CD4-positive, alpha-beta T cell treated with Interleukin-6 at 100 ng/mL for 8 hours (primary cell): ENCODE measurements around the gene PARL.
A peak's percentile ranks its signal among the peaks of the same experiment; 100 is the strongest.
"Not testable (repeated sequence)": the region's sequence is repeated elsewhere in the genome, so short reads cannot be mapped to it uniquely, and the experiment has no call there.

Experiments used
- DNase-seq: peaks from one replicate; pipeline ENCODE4 v3.0.0-alpha.2; 2020; ENCODE audit warnings: mixed read lengths, low spot score

PARL gene

GRCh38 chr3:183904833-183905780 is 20.4 kb upstream of the PARL start:
- DNase-seq, result no peak

GRCh38 chr3:183898028-183898431 is 13.3 kb upstream of the PARL start:
- DNase-seq, result no peak

- DNase-seq, result no peak
These were observed 12.9 kb upstream of the PARL start for GRCh38 chr3:183897606-183898005.

- DNase-seq, result no peak
These were observed 11.9 kb upstream of the PARL start for GRCh38 chr3:183896610-183897009.

GRCh38 chr3:183896184-183896583 is 11.5 kb upstream of the PARL start:
- DNase-seq, result no peak

- DNase-seq, result no peak
These were observed 11.1 kb upstream of the PARL start for GRCh38 chr3:183895774-183896173.

GRCh38 chr3:183895296-183895695 is 10.6 kb upstream of the PARL start:
- DNase-seq, result peak; percentile 44

- DNase-seq, result no peak
These were observed 8.0 kb upstream of the PARL start for GRCh38 chr3:183892610-183893214.

- no peak for DNase-seq
These were observed 1.1 kb upstream of the PARL start for GRCh38 chr3:183885766-183886165.

- no peak for DNase-seq
These were observed 618 bp downstream of the PARL start for GRCh38 chr3:183884097-183884426.

GRCh38 chr3:183883291-183884096 is 1.2 kb downstream of the PARL start:
- DNase-seq, result no peak

- no peak for DNase-seq
These were observed 4.6 kb downstream of the PARL start for GRCh38 chr3:183880121-183880520.

- DNase-seq, result no peak
These were observed 5.4 kb downstream of the PARL start for GRCh38 chr3:183879243-183879642.

GRCh38 chr3:183878071-183878470 is 6.6 kb downstream of the PARL start:
- DNase-seq, result no peak

GRCh38 chr3:183877227-183877626 is 7.5 kb downstream of the PARL start:
- DNase-seq, result not testable (repeated sequence)

GRCh38 chr3:183875411-183875810 is 9.3 kb downstream of the PARL start:
- DNase-seq, result no peak

GRCh38 chr3:183873914-183874313 is 10.8 kb downstream of the PARL start:
- DNase-seq, result no peak

- DNase-seq, result no peak
These were observed 13.1 kb downstream of the PARL start for GRCh38 chr3:183871541-183871940.

- DNase-seq, result no peak
These were observed 14.1 kb downstream of the PARL start for GRCh38 chr3:183870563-183870962.

GRCh38 chr3:183868796-183869195 is 15.9 kb downstream of the PARL start:
- no peak for DNase-seq

- no peak for DNase-seq
These were observed 22.1 kb downstream of the PARL start for GRCh38 chr3:183862610-183863009.

- DNase-seq, result no peak
These were observed 26.8 kb downstream of the PARL start for GRCh38 chr3:183857863-183858262.
